ENCODE data around the gene ACAP2.

The ACAP2 gene

DNA sequence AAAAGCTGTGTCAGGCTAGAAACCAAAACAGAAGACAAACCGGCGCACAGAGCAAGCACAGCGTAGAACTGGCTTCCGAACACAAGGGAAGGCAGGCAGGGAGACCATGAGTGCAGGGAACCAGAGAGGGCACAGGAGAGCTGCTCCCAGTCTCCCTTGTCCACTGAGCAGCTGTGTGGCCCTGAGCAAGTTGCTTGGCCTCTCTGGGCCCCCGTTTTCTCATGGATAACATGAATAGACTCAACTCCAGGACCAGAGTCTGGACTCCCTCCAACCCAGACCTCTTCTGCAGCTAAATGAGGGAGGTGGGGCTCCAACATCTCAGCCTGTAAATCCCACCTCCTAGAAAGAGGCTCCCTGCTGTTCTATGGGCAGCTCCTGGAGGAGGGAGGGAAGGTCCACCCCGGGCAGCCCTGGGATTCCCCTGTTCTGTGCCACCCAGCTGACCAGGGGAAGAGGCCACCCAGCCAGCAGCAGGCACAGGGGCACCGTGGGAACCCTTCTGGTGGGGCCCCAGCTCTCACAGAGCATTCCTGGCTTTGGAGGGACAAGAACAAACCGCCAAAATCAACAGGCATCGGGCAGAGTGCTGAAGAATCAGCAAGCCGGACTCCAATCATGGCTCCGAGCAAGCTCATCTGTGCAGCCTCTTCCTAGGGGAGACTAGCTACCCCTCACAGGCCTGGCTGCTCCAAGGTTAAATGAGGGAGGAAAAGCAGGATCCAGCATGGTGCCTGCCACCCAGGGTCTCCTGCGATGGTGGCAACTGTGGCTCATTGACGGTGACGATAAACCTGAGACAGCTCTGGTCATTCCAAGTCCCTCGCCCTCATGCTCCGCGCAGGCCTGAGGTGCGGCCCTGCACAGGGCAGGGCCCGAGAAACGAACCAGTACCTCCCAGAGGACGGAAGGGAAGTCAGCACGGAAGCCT, 187.0 kb downstream of the ACAP2 start:
- peak in 7 of 42 donors; percentile 6 to 42 (median 20) for DNase-seq
- intact Hi-C loops (cut with DNase I), result loop anchor here (10.0 kb wide), 1 partner anchor 141 kb away; no protein-coding TSS in a partner anchor

DNA sequence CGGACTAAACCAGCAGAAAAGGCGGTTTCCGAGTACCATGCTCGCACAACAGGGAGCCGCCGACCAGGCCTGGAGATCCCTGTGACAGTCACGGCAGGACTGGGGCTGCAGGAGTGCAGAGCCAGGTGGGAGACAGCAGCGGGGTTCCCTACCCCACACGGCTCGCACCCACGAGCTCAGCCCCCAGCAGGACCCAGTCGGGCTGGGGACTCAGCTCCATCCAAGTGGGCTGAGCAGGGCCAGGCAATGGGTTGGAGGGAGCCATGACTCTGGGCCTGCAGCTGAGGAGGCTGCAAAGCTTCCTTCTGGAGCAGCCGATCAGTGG, 187.7 kb downstream of the ACAP2 start:
- DNase-seq, result peak in 5 of 42 donors; percentile 7 to 41 (median 17)

DNA sequence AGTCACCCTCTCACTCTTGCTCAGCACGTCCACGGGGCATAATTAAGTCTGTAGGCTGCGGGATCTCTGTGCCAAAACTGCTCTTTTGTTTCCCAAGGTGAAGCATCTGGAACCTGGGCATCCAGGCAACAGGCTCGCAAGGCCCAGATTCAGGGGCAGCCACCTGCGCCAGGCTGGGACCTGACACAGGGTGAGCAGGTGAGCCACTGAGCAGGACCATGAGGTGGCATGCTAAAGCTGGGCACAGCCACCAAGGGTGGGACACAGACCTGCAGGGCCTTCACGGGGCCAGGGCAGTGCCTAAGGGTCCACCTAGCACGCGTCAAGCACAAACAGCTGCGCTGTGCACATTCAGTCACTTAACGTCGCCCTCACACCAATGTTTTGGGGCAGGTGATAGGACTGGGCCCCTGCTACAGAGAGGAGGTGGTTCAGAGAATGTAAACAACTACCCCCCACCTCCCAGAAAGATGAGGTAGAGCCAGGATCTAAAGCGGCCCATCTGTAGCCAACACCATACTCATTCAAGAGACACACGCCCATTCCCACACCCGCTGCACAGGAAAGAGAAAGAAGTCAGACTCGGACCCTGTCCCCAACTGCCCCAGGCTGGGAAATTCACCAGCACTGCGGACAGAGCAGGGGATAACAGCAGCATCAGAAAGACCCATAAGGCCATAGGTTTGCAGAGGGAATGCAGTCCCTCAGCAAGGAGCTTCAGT, 188.2 kb downstream of the ACAP2 start:
- peak in 8 of 42 donors; percentile 5 to 32 (median 24) for DNase-seq
- intact Hi-C loops (cut with DNase I), result loop anchor here (10.0 kb wide), 1 partner anchor 140 kb away; no protein-coding TSS in a partner anchor

More for the DNA sequence above, 187.7 kb downstream of the ACAP2 start:
- intact Hi-C loops (cut with DNase I), result loop anchor here (10.0 kb wide), 1 partner anchor 140 kb away; no protein-coding TSS in a partner anchor

DNA sequence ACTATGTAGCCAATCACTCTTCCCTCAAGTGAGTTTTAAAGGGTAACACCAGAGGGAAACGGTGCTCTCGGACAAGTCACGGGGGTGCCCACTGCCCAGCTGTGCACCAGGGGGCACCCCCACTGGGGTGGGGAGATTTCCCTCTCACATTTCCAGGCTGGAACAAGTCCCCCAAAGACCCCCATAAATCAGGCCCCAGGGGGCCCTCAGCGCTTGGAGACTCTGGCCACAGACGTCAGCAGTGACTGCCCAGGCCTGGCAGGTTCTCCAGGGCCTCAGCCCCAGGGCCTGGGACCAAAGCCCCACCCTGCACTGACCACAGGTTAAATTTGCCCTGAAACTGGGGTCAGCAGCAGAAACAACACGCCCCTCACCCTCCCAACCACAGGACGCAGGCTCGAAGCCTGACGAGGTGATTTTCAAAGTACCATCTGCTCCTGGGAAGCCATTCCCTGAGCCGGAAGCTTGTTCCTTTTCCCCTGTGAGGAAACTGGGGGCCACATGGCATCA, 188.8 kb downstream of the ACAP2 start:
- intact Hi-C loops (cut with DNase I), result loop anchor here (10.0 kb wide), 1 partner anchor 139 kb away; no protein-coding TSS in a partner anchor

DNA sequence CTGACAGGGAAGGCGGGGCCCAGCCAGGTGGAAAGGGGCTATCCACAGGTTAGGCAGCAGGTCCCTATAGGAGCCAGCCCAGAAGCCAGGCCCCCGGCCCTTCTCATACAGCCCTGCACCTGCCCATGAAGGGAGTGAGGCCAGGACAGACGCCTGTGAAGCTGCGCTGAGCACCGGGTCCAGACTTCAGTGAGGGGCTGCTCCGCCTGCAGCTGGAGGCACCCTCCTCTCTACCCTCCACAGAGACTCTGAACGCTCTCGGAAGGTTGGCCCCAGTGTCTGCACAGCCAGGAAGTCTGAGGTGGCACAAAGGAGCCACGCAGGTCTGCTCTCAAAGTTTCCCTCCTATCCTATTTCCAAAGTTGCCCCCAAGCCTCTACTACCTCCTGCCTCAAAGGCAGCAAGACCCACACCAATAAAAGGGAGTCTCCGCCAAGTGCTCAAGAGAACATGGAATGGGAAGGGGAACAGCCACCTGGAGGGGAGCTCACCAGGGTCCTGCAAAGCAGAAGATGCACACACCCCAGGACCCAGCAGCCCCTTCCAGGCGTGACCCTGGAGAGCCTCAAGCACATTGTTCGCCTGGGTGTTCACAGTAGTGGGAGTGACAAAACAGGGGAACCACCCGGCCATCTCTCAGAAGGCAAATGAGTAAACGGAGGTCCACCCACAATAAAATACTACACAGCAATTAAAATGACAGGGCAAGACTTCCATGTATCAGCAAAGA, 191.3 kb downstream of the ACAP2 start:
- peak in 10 of 42 donors; percentile 4 to 37 (median 15) for DNase-seq
- intact Hi-C loops (cut with DNase I), result loop anchor here (10.0 kb wide), 1 partner anchor 137 kb away; no protein-coding TSS in a partner anchor

More for the DNA sequence above, 188.8 kb downstream of the ACAP2 start:
- DNase-seq, result peak in 5 of 42 donors; percentile 1 to 28 (median 9)

DNA sequence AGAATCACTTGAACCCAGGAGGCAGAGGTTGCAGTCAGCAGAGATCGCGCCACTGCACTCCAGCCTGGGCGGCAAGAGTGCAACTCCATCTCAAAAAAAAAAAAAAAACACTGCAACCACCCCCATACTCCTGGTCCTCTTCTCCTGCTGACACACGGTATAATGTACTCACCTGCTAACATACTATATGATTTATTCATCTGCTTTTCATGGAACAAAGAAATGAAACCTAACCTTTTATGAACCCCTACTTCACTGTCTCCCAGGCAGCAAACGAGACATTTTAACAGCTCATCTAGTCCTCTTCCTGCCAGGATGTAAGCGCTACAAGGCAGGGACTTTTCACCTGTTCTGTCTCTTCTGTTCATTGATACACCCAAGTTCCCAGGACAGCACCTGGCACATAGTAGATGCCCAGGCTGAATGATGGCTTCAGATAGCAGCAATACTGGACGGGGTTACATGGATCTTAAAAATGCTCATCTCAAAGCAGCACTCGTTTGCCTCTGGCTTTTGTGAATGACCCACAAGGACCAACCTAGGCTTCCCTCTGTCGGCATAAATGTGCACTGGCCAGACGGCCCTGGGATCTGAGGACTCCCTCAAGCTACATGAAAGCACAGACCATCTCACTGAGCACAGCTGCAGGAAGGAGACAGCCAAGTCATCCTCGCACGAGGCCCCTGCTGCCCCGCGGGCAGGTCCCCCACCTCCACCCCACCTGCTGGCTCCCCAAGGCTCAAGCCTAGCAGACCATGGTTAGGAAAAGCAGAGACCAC, 192.2 kb downstream of the ACAP2 start:
- DNase-seq, result peak in 8 of 42 donors; percentile 7 to 41 (median 28)
- intact Hi-C loops (cut with DNase I), result loop anchor here (10.0 kb wide), 1 partner anchor 136 kb away; no protein-coding TSS in a partner anchor

DNA sequence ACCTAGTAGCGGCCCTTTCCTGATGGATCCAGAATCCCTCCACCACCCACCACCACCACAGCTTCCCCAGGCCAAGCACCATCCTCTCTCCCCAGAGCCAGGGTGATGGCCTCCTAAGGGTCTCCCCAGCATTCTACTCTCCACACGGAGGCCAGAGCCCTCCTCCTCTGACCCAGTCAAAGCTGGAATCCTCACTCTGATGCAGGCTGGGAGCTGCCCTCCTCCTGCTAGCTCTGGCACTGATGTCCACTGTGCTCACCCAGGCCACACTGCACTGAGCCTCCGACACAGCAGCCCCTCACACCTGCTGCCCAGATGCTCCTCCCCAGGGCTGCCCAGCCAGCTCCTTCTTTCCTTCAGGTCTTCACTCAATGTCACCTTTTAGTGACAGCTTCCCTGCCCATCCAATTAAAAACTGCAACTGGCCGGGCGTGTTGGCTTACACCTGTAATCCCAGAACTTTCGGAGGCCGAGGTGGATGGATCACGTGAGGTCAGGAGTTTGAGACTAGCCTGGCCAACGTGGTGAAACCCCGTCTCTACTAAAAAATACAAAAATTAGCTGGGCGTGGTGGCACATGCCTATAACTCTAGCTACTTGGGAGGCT, 192.9 kb downstream of the ACAP2 start:
- intact Hi-C loops (cut with DNase I), result loop anchor here (10.0 kb wide), 1 partner anchor 135 kb away; no protein-coding TSS in a partner anchor
- DNase-seq, result peak in 7 of 42 donors; percentile 6 to 32 (median 19)

DNA sequence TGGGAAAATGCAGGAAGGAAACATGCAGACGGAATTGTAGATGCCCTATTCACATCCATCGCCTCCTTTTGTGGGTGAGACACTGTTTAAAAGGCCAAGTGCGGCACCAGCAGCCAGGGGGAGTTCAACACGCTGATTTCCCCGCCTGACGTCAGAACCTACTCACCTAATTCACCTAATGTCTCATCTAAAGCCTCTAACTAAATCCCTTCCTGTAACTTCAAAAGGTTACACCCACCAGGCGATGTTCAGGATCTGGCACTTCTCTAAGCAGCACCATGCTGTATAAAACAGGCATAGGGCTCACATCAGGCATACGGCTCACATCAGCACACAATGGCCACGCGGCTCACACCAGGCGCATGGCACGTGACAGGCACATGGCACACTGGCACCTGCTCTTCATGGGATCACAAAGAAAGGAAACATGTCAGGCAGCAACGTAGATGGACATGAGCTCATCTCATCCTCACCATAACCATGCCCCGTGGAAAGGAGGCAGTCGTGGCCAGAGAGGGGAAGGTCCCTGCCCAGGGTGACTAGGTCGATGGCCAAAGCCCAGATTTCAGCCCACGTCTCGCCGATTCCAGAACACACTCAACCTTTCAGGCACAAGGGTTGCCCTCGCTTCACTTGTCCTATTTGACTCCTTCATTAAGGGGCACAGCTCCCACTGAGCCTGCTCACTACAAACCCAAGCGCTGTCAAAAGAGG, 193.6 kb downstream of the ACAP2 start:
- DNase-seq, result peak in 11 of 42 donors; percentile 3 to 36 (median 18)

DNA sequence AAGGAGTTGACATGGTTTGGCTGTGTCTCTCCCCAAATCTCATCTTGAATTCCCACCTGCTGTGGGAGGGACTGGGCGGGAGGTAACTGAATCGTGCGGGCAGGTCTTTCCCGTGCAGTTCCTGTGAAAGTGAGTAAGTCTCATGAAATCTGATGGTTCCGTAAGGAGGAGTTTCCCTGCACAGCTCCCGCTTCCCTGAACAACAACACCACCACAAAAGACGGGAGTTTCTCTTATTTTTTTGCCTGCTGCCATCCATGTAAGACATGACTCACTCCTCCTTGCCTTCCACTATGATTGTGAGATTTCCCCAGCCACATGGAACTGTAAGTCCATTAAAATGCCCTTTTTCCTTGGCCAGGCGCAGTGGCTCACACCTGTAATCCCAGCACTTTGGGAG, 194.5 kb downstream of the ACAP2 start:
- intact Hi-C loops (cut with DNase I), result no loop called here
- DNase-seq, result peak in 8 of 42 donors; percentile 4 to 40 (median 10)

More for the DNA sequence above, 193.6 kb downstream of the ACAP2 start:
- intact Hi-C loops (cut with DNase I), result no loop called here

DNA sequence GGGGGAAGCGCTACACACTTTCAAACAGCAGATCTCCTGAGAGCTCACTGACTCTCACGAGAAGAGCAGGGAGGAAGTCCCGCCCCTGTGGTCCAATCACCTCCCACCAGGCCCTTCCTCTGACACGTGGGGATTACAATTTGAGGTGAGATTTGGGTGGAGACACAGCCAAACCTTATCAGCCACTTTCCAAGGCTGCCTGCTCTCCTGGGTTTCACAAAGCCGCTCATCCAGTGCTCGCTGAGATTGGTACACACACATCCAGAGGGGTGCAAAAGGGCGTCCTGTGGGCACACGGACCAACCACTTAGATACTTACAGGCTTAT, 195.0 kb downstream of the ACAP2 start:
- intact Hi-C loops (cut with DNase I), result no loop called here
- DNase-seq, result peak in 7 of 42 donors; percentile 1 to 19 (median 5)

DNA sequence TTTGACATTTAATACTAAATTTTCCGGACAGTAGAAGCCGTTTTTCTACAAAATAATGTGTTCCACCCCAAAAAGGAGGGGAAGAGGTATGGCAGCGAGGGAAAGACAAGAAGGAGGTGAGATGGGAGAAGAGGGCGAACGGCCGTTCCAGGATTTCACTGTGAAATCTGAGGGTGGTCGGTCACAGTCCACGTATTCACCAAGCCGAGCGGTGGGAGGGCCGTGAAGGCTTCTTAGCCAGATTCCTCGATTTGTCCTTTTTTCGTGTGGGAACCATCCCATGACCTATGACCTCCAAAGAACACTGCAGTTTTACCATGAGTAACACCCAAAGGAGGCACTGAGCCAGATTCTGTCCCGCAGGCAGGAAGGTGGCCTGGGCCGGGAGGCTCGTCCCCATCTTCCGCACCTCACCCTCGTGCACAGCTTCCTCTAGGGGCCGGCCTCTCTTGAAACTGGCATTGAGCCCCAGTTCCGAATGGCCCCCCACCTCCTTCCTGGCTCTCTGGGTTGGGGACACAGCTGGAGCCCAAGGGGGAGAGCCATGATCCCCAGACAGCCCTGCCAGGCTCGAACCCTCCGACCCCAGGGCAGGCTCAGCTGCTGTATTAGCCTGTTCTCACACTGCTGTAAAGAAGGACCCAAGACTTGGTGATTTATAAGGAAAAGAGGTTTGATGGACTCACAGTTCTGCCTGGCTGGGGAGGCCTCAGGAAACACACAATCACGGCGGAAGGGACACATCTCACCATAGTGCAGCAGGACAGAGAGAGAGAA, 195.5 kb downstream of the ACAP2 start:
- intact Hi-C loops (cut with DNase I), result no loop called here
- DNase-seq, result peak in 11 of 42 donors; percentile 5 to 35 (median 11)

DNA sequence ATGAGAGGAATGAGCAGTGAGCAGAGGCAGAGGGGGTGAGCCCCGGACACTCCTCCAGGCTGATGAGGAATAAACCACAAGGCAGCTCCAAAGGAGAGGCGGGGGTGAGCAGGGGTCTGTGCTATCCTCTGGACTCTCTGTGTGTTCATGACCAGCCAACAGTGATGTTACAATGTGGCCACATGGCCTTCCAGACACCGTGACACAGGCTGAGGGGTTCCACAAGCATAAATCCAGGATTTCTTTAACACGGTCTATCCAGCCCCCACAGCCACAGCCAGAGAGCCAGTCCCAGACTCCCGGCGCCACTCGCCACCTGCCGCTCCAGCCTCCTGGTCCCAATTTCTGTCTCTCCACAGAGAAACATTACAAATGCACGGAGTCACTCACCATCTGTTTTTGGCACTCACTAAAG, 196.2 kb downstream of the ACAP2 start:
- intact Hi-C loops (cut with DNase I), result no loop called here
- DNase-seq, result peak in 12 of 42 donors; percentile 2 to 19 (median 10)

DNA sequence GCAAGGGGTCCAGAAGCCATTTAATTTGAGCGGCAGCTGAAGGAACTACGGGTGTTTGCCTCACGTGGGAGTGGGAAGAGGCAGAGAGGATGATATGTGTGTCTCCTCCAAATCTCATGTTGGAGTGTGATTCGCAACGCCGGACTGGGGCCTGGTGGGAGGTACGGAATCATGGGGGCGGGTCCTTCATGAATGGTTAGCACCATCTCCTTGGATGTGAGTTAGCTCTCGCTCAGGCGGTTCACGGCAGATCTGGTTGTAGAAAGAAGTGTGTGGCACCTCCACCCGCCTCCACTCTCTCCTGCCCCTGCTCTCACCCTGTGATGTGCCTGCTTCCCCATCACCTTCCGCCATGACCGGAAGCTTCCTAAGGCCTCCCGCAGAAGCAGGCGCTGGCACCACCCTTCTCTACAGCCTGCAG, 197.3 kb downstream of the ACAP2 start:
- intact Hi-C loops (cut with DNase I), result no loop called here
- DNase-seq, result peak in 14 of 42 donors; percentile 2 to 39 (median 9)

DNA sequence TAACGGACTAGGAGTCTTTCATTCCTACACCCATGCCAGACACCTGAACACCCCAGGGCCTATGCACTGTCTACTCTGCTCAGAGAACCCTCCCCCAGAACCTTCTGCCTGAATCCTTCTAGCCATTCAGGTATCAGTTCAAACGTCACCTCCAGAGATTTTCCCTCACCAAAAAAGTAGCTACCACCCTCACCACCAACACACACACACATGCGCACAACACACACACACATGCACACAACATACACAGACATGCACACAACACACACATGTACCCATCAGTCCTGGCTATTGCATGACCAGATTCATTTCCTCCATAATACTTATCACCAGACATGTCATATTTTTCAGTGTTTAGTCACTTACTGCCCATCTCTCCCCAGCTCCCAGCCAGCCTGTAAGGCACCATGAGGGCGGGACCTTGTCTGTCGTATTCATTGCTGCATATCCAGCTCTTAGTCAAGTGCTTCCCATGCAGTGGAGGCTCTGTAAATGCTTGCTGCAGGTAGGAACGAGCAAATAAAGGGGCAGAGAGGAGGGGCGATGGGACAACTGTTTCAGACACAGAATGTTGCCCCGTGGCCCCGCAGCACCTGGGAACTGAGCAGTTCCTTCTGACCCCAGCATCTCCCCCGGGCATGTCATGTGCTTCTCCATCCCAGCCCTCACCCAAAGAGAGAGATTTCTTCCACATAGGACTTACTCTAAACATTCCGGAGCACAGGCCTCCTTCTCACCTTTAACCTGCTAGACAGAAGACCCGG, 201.0 kb downstream of the ACAP2 start:
- intact Hi-C loops (cut with DNase I), result no loop called here
- DNase-seq, result peak in 10 of 42 donors; percentile 2 to 35 (median 14)

DNA sequence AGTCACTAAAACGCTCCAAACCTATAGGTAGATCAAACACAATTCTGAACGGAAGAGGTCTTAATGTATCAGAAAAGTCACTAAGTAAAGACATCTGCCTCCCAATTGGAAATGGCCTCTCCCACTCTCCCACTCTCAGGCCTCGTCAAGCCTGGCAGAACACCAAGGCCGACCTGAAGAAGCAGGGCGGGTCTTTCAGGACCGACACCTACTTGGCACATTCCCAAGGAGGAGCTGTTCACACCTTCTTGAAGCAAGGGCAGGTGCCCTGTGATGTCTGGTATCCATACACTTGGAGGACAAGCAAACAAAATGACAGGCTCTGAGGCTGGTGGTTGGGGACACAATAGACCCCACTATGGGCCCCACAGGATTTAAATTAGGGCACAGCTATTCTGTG, 201.9 kb downstream of the ACAP2 start:
- DNase-seq, result peak in 10 of 42 donors; percentile 4 to 39 (median 14)
- intact Hi-C loops (cut with DNase I), result no loop called here

Data from head of caudate nucleus (tissue), 42 donors.